KOPT-K1 (cell line): ENCODE data around the gene ELF4.
A peak's percentile ranks its signal among the peaks of the same experiment; 100 is the strongest.

Source experiments
- H3K27ac ChIP-seq: fragments of 200-600 bp; sonication (generic); 2 replicates; pipeline ENCODE4 v1.5.1; 2016; ENCODE audit warnings: antibody characterized with exemption, mild to moderate bottlenecking, low read depth, low read length; ENCODE audit not compliant: poor library complexity, severe bottlenecking
- H3K36me3 ChIP-seq: fragments of 200-600 bp; sonication (generic); 2 replicates; pipeline ENCODE4 v1.5.1; 2017; ENCODE audit warnings: antibody characterized with exemption, mild to moderate bottlenecking, low read length, moderate library complexity; ENCODE audit not compliant: insufficient read depth
- H3K9me3 ChIP-seq: fragments of 200-600 bp; sonication (generic); 2 replicates; pipeline ENCODE4 v1.5.1; 2017; ENCODE audit warnings: antibody characterized with exemption, low read length, mild to moderate bottlenecking; ENCODE audit not compliant: insufficient read depth, poor library complexity, severe bottlenecking

ELF4 gene

DNA sequence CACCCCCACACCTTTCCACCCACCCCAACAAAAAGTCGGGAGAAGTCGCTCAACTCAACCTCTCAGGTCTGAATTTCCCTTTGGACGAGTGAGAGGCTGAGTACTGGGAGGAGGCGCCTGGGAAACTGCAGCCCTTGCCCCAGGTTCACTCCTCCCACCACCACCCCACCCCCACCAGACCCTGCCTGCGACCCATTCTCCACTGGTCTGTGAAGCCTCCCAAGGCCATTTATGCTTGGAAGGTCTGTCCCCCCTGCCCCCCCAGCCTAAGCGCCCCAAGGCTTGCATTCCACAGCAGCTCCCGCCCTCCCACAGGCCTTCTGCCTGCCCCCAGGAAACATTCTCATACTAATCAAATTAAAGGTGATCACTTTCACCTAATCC lies 27.2 kb downstream of the ELF4 start:
- Histone ChIP-seq H3K9me3 (no peaks in the 10 kb centered on the region), H3K27ac (peak overlapping the region; percentile 88)

DNA sequence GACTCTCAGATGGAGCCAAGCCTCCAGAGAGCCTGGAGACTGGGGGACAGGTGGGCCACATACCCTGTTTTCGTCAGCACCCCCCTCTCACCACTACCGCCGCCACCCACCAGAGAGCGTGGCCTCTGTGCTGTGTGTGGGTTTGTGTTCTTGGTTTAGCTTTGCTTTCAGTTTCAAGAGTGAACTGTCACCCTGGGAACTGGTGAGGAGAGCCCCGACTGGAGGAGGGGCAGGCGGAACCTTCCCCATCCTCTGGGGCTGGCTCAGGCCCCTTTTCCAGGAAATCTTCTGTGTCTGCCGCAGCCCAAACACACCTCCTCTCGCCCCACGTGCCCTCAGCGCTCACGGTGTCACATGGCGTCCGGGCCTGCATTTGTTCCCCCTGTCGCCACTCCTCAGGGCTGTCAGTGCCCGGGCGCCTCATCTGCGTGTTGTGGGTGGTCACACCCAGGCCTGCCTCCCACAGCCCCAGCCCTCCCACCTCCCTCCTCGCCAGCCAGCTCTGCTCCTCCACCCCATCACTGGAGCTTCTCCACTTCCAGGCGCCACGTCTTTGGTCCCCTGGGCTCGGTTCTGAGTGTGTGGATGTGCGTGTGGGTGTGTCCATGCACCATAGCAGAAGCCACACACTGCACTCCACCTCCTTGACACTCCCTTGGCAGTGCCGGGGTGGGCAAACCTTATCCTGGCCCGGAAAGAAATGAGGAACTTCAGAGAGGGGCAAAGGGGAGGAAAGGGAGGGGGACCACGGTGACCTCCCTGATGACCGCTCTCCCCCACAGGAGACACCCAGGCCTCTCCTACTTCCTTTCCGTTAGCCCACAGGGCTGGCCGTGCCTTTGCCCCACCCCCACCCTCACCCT lies 27.8 kb downstream of the ELF4 start:
- no peaks in the 10 kb centered on the region for H3K9me3 ChIP-seq
- peak overlapping the region; percentile 88 for H3K27ac ChIP-seq
- H3K36me3 ChIP-seq = no peaks in the 10 kb centered on the region; the same call in 1 of the 2 replicates

More for the DNA sequence above, 27.2 kb downstream of the ELF4 start:
- H3K36me3 ChIP-seq = no peaks in the 10 kb centered on the region

DNA sequence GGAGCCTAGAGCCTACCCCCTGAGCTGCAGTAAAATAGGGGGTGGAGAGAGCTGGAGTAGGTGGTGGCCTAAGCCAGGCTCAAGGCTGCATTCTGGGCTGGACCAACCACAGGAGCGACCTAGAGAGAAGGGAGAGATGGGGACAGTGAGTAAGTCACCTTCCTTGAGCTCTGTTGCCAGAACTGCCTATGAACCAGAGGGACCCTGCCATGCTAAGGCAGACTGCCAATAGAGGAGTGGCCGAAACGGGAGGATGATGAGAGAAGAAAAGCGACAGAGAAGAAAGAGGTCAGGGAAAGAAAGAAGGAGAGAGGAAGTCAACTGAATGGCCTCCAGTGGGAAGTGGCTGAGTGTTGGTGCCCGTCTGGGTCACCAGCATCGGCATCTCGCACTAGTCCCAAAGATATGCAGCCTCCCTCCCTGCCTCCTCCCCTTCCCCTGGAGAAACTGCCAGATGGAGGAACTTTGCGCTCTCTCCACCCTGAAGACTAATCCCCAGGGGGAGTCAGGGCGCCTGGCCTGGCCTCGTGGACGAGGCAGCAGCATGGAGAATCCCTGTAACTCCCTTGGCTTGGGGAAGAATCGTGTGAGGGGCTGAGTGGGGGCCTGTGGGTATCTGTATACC lies 28.8 kb downstream of the ELF4 start:
- Histone ChIP-seq H3K9me3 (no peaks in the 10 kb centered on the region), H3K36me3 (no peaks in the 10 kb centered on the region; the same call in 1 of the 2 replicates), H3K27ac (peak overlapping the region; percentile 88)

DNA sequence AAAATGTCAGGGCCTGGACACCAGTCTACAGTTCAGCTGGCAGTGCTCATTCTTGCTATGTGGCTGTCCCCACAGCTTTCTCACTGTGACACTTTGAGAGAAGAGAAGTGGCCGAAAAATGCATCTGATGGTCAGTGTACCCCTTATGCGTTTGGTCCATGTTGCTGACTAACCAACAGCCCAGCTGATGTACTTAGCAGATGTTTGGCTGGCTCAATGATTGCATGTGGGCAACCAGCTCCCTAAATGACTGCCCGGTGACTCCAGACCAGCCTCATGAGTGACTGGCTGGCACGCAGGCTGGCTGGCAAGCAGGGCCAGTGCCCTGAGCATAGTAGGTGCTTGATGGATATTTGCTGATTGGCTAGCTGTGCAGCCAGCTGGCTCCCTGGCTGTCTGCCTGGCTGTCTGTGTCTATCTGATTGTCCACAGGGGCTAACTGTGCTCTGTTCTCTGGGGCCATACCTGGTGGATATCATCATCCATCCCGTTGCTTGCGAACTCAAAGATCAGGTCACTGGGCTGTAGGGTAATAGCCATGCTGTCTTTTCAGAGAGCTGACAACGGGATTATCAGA lies 29.4 kb downstream of the ELF4 start:
- H3K36me3 ChIP-seq = no peaks in the 10 kb centered on the region; the same call in 1 of the 2 replicates
- H3K9me3 ChIP-seq = no peaks in the 10 kb centered on the region
- H3K27ac ChIP-seq = peak overlapping the region; percentile 88

DNA sequence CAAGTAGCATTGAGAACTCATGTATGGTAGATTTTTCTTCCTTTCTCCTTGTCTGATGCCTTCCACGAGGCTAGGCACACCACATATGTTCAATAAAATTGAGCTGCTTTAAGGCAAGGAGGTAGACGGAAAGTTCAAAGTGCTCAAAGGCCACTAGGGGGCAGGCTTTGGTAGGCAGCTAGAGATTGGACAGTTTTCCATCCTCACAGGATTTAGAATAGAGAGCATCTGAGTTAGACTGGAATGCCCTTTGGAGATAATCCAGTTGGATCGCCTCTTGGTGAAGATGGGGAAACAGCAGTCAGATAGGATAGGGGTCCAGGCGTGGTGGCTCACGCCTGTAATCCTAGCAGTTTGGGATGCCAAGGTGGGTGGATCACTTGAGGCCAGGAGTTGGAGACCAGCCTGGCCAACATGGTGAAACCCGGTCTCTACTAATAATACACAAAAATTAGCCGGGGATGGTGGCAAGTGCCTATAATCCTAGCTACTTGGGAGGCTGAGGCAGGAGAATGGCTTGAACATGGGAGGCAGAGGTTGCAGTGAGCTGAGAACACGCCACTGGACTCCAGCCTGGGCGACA lies 30.4 kb downstream of the ELF4 start:
- H3K36me3 ChIP-seq = no peaks in the 10 kb centered on the region; the same call in 1 of the 2 replicates

DNA sequence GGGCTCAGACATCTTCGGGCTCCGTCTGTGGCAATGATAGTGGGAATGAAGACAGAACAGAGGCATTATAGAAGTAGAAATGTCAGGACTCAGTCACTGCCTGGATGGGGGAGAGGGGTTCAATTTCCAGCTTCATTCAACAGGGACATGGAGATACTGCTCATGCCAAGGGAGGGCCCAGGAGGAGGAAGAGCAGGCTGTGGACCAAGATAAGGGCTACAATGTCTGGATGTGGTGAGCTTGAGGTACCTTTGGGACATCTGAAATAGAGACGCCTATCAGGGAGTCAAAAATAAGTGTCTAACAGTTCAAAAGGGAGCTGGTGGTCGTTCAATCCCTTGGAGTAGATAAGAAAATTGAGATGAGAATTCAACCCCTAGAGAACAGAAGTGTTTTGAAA lies 34.5 kb downstream of the ELF4 start:
- H3K36me3 ChIP-seq = peaks cover 30% of the 10 kb centered on the region
- H3K9me3 ChIP-seq = no peaks in the 10 kb centered on the region
- no peak overlapping the region for H3K27ac ChIP-seq

More for the DNA sequence above, 30.4 kb downstream of the ELF4 start:
- H3K27ac ChIP-seq = no peak overlapping the region
- no peaks in the 10 kb centered on the region for H3K9me3 ChIP-seq

DNA sequence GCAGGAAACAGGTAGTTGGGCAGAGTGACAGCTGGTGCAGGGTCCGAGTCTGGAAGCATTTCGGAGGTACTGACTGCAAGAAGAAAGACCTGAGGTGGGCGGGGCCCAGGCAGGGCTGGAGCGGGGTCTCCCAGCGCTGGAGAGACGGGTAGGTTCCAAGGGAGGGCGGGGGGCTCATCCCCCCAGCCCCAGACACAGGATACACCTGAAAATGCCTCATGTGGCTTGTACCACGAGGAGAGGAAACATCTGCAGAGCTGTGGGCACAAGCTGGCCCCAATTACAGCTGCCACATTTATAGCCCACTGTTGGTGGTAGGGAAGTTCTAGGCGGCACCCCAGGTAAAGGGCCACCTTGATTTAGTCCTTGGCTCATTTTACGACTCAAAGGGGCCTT lies 38.0 kb downstream of the ELF4 start:
- no peaks in the 10 kb centered on the region for H3K9me3 ChIP-seq
- peaks cover 55% of the 10 kb centered on the region for H3K36me3 ChIP-seq
- H3K27ac ChIP-seq = no peak overlapping the region

DNA sequence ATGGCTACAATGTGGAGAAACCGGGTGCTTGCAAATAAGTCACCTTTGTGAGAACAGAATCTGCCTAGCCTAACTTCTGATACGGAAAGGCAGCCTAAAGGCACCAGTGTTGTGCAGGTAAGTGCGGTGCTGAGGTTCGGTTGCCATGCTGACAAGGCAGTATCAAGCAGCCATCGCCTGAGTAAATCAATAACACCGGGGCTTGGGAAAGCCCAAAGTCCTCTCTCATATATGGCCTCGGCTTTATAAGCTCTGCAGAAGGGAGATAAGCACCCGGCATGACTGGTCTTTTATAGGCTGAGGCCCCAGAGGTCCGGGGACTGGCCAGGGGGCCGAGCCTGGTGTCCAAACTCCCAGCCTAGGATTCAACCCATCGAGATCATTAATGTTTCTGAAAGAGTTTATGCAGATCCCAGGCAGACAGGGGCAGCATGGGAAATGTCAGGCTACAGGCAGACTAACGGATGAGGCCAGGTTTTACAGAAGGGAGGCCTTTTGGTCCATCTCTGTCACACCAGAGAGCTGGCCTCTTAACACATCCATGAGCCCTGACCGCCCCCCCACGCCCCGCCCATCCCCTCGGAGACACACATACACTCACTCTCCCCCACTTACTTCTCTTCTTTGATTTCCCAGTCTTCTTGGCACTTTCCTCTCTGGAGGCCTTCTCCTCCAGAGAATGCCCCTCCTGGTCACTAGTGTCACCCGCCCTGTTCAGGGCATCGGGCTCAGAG lies 38.5 kb downstream of the ELF4 start:
- H3K36me3 ChIP-seq = peaks cover 60% of the 10 kb centered on the region

DNA sequence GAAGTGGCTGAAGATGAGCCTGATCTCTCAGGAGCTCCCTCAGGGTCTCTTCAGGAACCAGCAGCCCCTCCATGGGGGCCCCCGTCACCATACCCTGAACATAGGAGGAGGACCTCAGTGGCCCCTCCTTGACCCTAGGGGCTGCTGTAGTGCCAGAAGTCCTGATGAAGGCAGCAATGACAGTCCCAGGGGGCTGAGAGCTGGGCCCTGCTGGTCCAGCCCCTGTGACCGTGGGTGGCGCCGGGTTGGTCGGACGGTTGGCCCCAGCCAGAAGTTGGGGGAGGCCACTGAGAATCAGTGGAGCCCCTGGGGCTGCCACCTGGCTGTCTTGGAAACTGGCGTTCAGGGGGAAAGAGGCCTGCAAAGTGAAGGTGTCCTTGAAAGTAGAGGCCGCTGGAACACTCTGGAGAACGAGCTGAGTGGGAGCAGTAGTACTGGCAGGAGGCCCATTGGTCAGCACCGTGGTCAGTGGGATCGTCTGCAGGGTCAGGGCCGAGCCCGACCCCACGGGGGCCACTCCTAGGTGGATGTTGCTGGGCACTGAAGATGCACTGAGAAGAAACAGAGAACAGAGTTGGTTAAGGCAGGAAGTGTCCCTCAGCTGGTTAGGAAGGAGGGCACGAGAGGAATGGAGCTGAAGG lies 43.2 kb downstream of the ELF4 start:
- Histone ChIP-seq H3K27ac (no peak overlapping the region), H3K36me3 (peaks cover 61% of the 10 kb centered on the region; the same call in 1 of the 2 replicates), H3K9me3 (no peaks in the 10 kb centered on the region)

More for the DNA sequence above, 38.5 kb downstream of the ELF4 start:
- H3K27ac ChIP-seq = no peak overlapping the region
- H3K9me3 ChIP-seq = no peaks in the 10 kb centered on the region

DNA sequence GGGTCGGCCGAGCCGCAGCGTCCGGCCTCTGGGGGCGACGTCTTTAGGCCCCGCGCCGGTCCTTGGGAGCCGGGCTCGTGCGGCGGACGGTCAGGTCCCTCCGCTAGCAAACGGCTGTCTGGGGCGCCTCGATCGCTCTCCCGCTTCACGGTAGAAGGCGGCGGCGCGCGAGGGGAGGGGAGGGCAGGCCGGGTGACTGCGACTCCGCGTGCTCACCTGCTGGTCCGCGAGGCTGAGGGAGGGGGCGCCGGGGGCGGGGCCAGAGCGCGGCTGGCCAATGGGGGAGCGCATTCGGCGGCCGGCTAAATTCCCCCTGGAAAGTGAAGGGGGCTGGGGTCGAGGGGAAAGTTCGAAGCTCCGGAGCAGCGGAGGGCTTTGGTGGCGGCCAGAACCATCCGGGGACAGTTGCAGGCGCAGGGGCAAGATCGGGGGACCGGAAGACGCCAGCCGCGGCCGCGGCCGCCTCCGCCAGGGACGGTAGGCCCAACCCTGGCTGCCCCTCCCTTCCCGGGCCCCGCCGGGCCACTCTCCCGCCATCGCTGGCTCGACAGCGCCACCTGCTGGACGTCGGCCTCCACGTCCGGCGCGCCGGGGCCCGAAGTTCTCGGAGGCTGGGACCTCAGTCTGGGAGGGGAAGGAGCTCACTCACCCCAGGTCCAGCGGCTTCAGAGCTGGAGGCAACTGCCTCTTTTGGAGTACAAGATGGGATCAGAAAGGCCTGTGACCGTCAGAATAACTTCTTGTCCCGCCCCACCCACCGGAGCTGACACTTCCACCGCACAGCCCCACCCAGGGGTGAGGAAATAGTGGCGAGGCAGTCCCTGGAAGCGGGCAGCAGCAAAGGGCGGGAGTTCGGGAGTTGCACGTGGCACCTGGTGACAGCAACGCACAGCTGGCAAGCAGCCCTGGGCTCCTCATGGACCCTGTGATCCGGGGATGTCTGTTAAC lies 49.9 kb downstream of the ELF4 start:
- H3K27ac ChIP-seq = no peak overlapping the region

DNA sequence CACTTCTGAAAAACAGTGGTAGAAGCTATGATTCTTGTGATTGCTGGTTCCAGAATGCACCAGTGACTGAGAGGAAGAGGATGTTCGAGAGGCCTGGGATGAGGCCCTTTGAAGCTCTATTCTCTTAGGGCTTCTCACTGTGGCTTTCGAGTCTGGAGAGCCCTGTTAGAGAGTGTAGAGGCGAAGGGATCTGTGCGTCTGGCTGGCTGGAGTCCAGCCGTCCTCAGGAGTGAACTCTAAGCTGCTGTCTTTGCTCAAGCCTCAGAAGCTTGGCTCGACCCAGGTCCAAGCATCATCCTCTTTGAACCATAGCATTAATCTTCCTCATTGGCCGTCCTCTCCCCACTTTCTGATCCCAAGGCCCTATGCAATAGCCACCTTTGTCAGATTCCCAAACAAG lies 51.6 kb downstream of the ELF4 start:
- no peak overlapping the region for H3K27ac ChIP-seq
- H3K9me3 ChIP-seq = no peaks in the 10 kb centered on the region
- peaks cover 32% of the 10 kb centered on the region; the same call in 1 of the 2 replicates for H3K36me3 ChIP-seq

More for the DNA sequence above, 49.9 kb downstream of the ELF4 start:
- no peaks in the 10 kb centered on the region for H3K9me3 ChIP-seq
- H3K36me3 ChIP-seq = peaks cover 20% of the 10 kb centered on the region; the same call in 1 of the 2 replicates

DNA sequence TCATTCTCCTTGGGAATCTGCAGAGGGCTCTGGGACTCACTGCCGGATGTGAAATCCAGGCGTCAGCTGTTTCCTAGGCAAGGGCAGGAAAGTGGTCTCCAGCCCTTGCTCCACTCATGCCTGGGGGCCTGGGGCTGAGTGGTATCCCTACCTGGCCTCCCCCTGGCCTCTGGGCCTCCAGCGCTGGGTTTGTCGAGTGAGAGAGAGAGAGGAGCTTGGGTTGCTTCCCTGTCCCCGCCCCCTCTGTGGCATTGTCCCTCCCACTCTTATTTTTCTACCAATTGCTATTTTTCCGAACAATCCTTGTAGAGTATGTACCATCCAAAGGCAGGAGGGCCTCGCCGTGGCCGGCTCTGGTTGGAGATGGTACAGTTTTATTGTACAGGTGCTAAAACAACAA lies 53.1 kb downstream of the ELF4 start:
- Histone ChIP-seq H3K9me3 (no peaks in the 10 kb centered on the region), H3K36me3 (peaks cover 47% of the 10 kb centered on the region), H3K27ac (no peak overlapping the region)

DNA sequence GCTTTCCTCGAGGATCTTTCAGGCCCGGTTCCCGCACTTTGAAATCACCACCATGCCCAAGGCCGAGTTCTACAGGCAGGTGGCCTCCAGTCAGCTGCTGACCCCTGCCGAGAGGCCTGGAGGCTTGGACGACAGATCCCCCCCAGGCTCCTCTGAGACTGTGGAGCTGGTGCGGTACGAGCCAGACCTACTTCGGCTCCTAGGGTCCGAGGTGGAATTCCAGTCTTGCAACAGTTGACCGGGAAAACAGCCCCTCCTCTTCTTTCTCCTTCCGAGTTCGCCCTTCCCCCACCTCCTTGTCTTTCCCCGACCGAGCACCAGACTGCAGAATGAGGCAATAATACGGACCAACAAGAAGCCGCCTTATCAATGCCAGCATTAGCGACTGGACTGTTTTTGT lies 54.4 kb downstream of the ELF4 start:
- no peaks in the 10 kb centered on the region for H3K9me3 ChIP-seq
- H3K27ac ChIP-seq = no peak overlapping the region
- peaks cover 60% of the 10 kb centered on the region for H3K36me3 ChIP-seq
